IMR-90 (cell line): ENCODE data around the gene TRAPPC12. TPM values are rescaled to one million over a fixed set of nuclear protein-coding genes. Genes with fewer than 3 reads are reported as not detected.

ENCODE experiments used
- ATAC-seq: fragments of 200-7000 bp; cut with Tn5 transposase; 2 replicates; pipeline ENCODE4 v1.9.1; 2020; ENCODE audit warnings: low read depth, mild to moderate bottlenecking, moderate library complexity
- BruUV-seq: library from RNA; stranded (reverse); fragments of 400-500 nt; replicated peaks from 2 replicates; lab custom pipeline; 2021; lab: Mats Ljungman, UMichigan
- CTCF ChIA-PET: fragments of 300-600 bp; formaldehyde crosslinking; extraction: SDS; loops from one replicate; lab custom pipeline; 2021; ENCODE audit warnings: antibody characterized with exemption; lab: Yijun Ruan, JAX
- POLR2A ChIA-PET: fragments of 300-600 bp; sonication (Branson Sonifier 250); formaldehyde crosslinking; loops from one replicate; lab custom pipeline; 2022; ENCODE audit warnings: antibody characterized with exemption; ENCODE audit not compliant: unreplicated experiment; lab: Charles Lee
- DNase-seq: peaks from one replicate; pipeline ENCODE4 v3.0.0; 2013
- H2AFZ ChIP-seq: replicated peaks from 2 replicates; pipeline ENCODE3; 2013; ENCODE audit warnings: low read length, mild to moderate bottlenecking; ENCODE audit not compliant: poor library complexity
- H2AK5ac ChIP-seq: 2 replicates; pipeline ENCODE4 v1.6.1; 2013; ENCODE audit warnings: low read depth, low read length, inconsistent platforms
- H2AK9ac ChIP-seq: replicated peaks from 2 replicates; pipeline ENCODE3; 2013; ENCODE audit warnings: mild to moderate bottlenecking, low read depth, low read length, moderate library complexity; ENCODE audit not compliant: poor library complexity
- H2BK120ac ChIP-seq: 2 replicates; pipeline ENCODE4 v1.6.1; 2013; ENCODE audit warnings: low read depth, low read length, inconsistent platforms
- H2BK15ac ChIP-seq: 3 replicates; pipeline ENCODE4 v1.6.1; 2013; ENCODE audit warnings: low read depth, low read length, inconsistent platforms
- H2BK20ac ChIP-seq: 2 replicates; pipeline ENCODE4 v1.6.1; 2013; ENCODE audit warnings: low read depth, mild to moderate bottlenecking, inconsistent platforms, low read length, moderate library complexity
- H2BK5ac ChIP-seq: 2 replicates; pipeline ENCODE4 v1.6.1; 2013; ENCODE audit warnings: mild to moderate bottlenecking, low read depth, low read length, inconsistent platforms; ENCODE audit not compliant: poor library complexity, severe bottlenecking
- H3K14ac ChIP-seq: replicated peaks from 2 replicates; pipeline ENCODE4 v1.6.1; 2013; ENCODE audit warnings: low read depth, low read length, inconsistent platforms
- H3K18ac ChIP-seq: 2 replicates; pipeline ENCODE4 v1.6.1; 2013; ENCODE audit warnings: low read depth, low read length, control low read depth
- H3K23ac ChIP-seq: 2 replicates; pipeline ENCODE4 v1.6.1; 2013; ENCODE audit warnings: low read depth, low read length, inconsistent platforms
- H3K27ac ChIP-seq: 2 replicates; pipeline ENCODE4 v1.5.1; 2013; ENCODE audit warnings: mild to moderate bottlenecking, control low read depth, low read length; ENCODE audit not compliant: insufficient read depth
- H3K27me3 ChIP-seq: 2 replicates; pipeline ENCODE4 v1.6.1; 2013; ENCODE audit warnings: low read length; ENCODE audit not compliant: control insufficient read depth, insufficient read depth
- H3K36me3 ChIP-seq: 2 replicates; pipeline ENCODE4 v1.6.1; 2013; ENCODE audit warnings: low read length, mixed read lengths; ENCODE audit not compliant: control insufficient read depth, insufficient read depth
- H3K4ac ChIP-seq: 2 replicates; pipeline ENCODE4 v1.6.1; 2013; ENCODE audit warnings: low read depth, low read length, inconsistent platforms
- H3K4me1 ChIP-seq: 2 replicates; pipeline ENCODE4 v1.6.1; 2013; ENCODE audit warnings: low read length, mixed read lengths; ENCODE audit not compliant: control insufficient read depth, insufficient read depth
- H3K4me2 ChIP-seq: 2 replicates; pipeline ENCODE4 v1.6.1; 2013; ENCODE audit warnings: low read depth, mild to moderate bottlenecking, control low read depth, low read length, moderate library complexity
- H3K4me3 ChIP-seq: 2 replicates; pipeline ENCODE4 v1.5.1; 2013; ENCODE audit warnings: low read depth, mild to moderate bottlenecking, control low read depth, low read length, moderate library complexity; ENCODE audit not compliant: insufficient read depth
- H3K56ac ChIP-seq: 2 replicates; pipeline ENCODE4 v1.6.1; 2013; ENCODE audit warnings: low read length, inconsistent platforms; ENCODE audit not compliant: insufficient read depth; ENCODE audit errors: extremely low read depth
- H3K79me1 ChIP-seq, 2 experiments: 2 replicates each; pipeline ENCODE4 v1.6.1; 2013; ENCODE audit warnings: low read length in 2 of 2, inconsistent platforms in 1 of 2, low read depth in 1 of 2
- H3K9ac ChIP-seq: 2 replicates; pipeline ENCODE4 v1.6.1; 2013; ENCODE audit warnings: low read depth, low read length, control low read depth
- H3K9me1 ChIP-seq: 2 replicates; pipeline ENCODE4 v1.6.1; 2013; ENCODE audit warnings: low read length, inconsistent platforms; ENCODE audit not compliant: insufficient read depth
- H3K9me3 ChIP-seq: 2 replicates; pipeline ENCODE4 v1.6.1; 2013; ENCODE audit warnings: low read length; ENCODE audit not compliant: control insufficient read depth, insufficient read depth
- H4K20me1 ChIP-seq: 2 replicates; pipeline ENCODE4 v1.6.1; 2013; ENCODE audit warnings: low read length, inconsistent platforms; ENCODE audit not compliant: insufficient read depth
- H4K5ac ChIP-seq: 2 replicates; pipeline ENCODE4 v1.6.1; 2013; ENCODE audit warnings: mild to moderate bottlenecking, low read depth, low read length, control low read depth
- H4K8ac ChIP-seq, 2 experiments: 2 replicates each; pipeline ENCODE4 v1.6.1; 2013; ENCODE audit warnings: low read depth in 2 of 2, low read length in 2 of 2, control low read depth in 1 of 2, inconsistent platforms in 1 of 2
- H4K91ac ChIP-seq: 2 replicates; pipeline ENCODE4 v1.6.1; 2013; ENCODE audit warnings: low read depth, low read length, inconsistent platforms; ENCODE audit not compliant: insufficient read depth
- BHLHE40 ChIP-seq: fragments of 150-350 bp; IDR thresholded peaks from 2 replicates; pipeline ENCODE4 v1.6.1; 2016; ENCODE audit warnings: mild to moderate bottlenecking, low read depth, low read length
- CEBPB ChIP-seq: IDR thresholded peaks from 2 replicates; pipeline ENCODE4 v1.6.1; 2012; ENCODE audit warnings: low read depth, low read length, improper control_type of control experiment
- CHD1 ChIP-seq: IDR thresholded peaks from 2 replicates; pipeline ENCODE4 v1.6.1; 2012; ENCODE audit warnings: low read depth, low read length, improper control_type of control experiment
- CTCF ChIP-seq: conservative IDR thresholded peaks from 2 replicates; pipeline ENCODE4 v1.5.1; 2012; ENCODE audit warnings: mild to moderate bottlenecking, low read depth, low read length, improper control_type of control experiment
- ELK1 ChIP-seq: fragments of 150-350 bp; IDR thresholded peaks from 2 replicates; pipeline ENCODE4 v1.6.1; 2016; ENCODE audit warnings: low read depth, mild to moderate bottlenecking, low read length, moderate library complexity, borderline replicate concordance
- FOS ChIP-seq: fragments of 150-350 bp; IDR thresholded peaks from 2 replicates; pipeline ENCODE4 v1.6.1; 2016; ENCODE audit warnings: low read depth, low read length
- MAFK ChIP-seq: IDR thresholded peaks from 2 replicates; pipeline ENCODE4 v1.6.1; 2012; ENCODE audit warnings: low read depth, low read length, improper control_type of control experiment
- MAZ ChIP-seq: IDR thresholded peaks from 2 replicates; pipeline ENCODE4 v1.6.1; 2012; ENCODE audit warnings: low read depth, mild to moderate bottlenecking, low read length, improper control_type of control experiment, moderate library complexity, borderline replicate concordance
- NFE2L2 ChIP-seq: fragments of 150-350 bp; IDR thresholded peaks from 2 replicates; pipeline ENCODE4 v1.6.1; 2016; ENCODE audit warnings: low read depth, mild to moderate bottlenecking, low read length
- POLR2A ChIP-seq: IDR thresholded peaks from 2 replicates; pipeline ENCODE4 v1.6.1; 2012; ENCODE audit warnings: mild to moderate bottlenecking, low read depth, low read length
- RAD21 ChIP-seq: IDR thresholded peaks from 2 replicates; pipeline ENCODE4 v1.6.1; 2012; ENCODE audit warnings: low read length, improper control_type of control experiment
- RCOR1 ChIP-seq: IDR thresholded peaks from 2 replicates; pipeline ENCODE4 v1.6.1; 2012; ENCODE audit warnings: mild to moderate bottlenecking, low read length, improper control_type of control experiment; ENCODE audit not compliant: insufficient replicate concordance
- RFX5 ChIP-seq: IDR thresholded peaks from 2 replicates; pipeline ENCODE4 v1.8.0; 2012; ENCODE audit warnings: low read depth, mild to moderate bottlenecking, low read length, moderate library complexity
- SMC3 ChIP-seq: fragments of 150-350 bp; IDR thresholded peaks from 2 replicates; pipeline ENCODE4 v1.6.1; 2016; ENCODE audit warnings: low read depth, mild to moderate bottlenecking, antibody characterized with exemption, low read length, moderate library complexity
- USF2 ChIP-seq: fragments of 150-350 bp; IDR thresholded peaks from 2 replicates; pipeline ENCODE4 v1.6.1; 2017; ENCODE audit warnings: mild to moderate bottlenecking, antibody characterized with exemption, low read length, low read depth
- WGBS, 2 experiments: methylation state at CpG; one replicate each; pipeline versions ENCODE4 v1.1.5 to v1.1.7; 2013; ENCODE audit warnings: missing lambda C conversion rate in 2 of 2; ENCODE audit not compliant: insufficient read length in 1 of 2; ENCODE audit errors: extremely low coverage in 2 of 2; 5-methylcytosine and 5-hydroxymethylcytosine counted together
- dilution Hi-C: fragments of 300-500 bp; cut with HindIII; formaldehyde crosslinking; loops from one replicate; pipeline ENCODE4 v1.14.3; 2018; ENCODE audit warnings: low sequenced_read_pairs; ENCODE audit not compliant: unreplicated experiment
- in situ Hi-C: fragments of 300-500 bp; cut with MboI; formaldehyde crosslinking; loops from 3 replicates; pipeline ENCODE4 v1.14.3; 2019; ENCODE audit warnings: low sequenced_read_pairs, inconsistent platforms, mixed read lengths
- intact Hi-C: fragments of 100-400 bp; cut with micrococcal nuclease; formaldehyde crosslinking; loops from 2 replicates; pipeline ENCODE4 v1.10.0; 2022
- polyA plus RNA-seq, 3 experiments: library from polyadenylated mRNA; depleted of rRNA; stranded (reverse); fragments of >200 nt; gene quantifications; 2 replicates each; pipeline ENCODE4 v1.2.3, GENCODE V29; 2012; ENCODE audit warnings: low replicate concordance in 1 of 3
- total RNA-seq: library from RNA; depleted of rRNA; stranded (reverse); fragments of >200 nt; gene quantifications from 2 replicates; pipeline ENCODE4 v1.2.3, GENCODE V29; 2012

TRAPPC12 gene
- total and polyA plus RNA-seq, 2 of the 4 experiments (the other 2 are of a cell fraction): 25.8 to 69.9 TPM

- BruUV-seq: no TSS peak
- no peak for DNase-seq
- POLR2A ChIA-PET: no interaction called here
- TF ChIP-seq MAZ: no peak
- no peak for TF ChIP-seq FOS
- TF ChIP-seq RCOR1: no peak
- TF ChIP-seq BHLHE40: no peak
- no peak for TF ChIP-seq ELK1
- no peak for TF ChIP-seq RAD21
- TF ChIP-seq CTCF: no peak
- no peak for TF ChIP-seq SMC3
- no peak for TF ChIP-seq RFX5
- TF ChIP-seq MAFK: no peak
- no peak for TF ChIP-seq CHD1
- TF ChIP-seq POLR2A: no peak
- TF ChIP-seq CEBPB: no peak
- TF ChIP-seq USF2: no peak
- TF ChIP-seq NFE2L2: no peak
These were observed 109.6 kb downstream of the TRAPPC12 start for GRCh38 chr2:3488855-3489763.

More at GRCh38 chr2:3488855-3489763, 109.6 kb downstream of the TRAPPC12 start:
- Histone ChIP-seq H3K27ac (no peak overlapping the region), H3K23ac (no peak overlapping the region), H3K4ac (no peak overlapping the region), H2BK15ac (no peak overlapping the region; the same call in 2 of the 3 replicates), H4K20me1 (no peaks in the 10 kb centered on the region), H2AFZ (no peak overlapping the region), H3K9me3 (no peaks in the 10 kb centered on the region), H3K9ac (no peak overlapping the region), H4K5ac (no peak overlapping the region), H4K8ac (no peak overlapping the region), H2BK20ac (no peak overlapping the region), H3K27me3 (no peaks in the 10 kb centered on the region), H4K91ac (no peak overlapping the region), H3K4me1 (peaks cover 6% of the 10 kb centered on the region; the same call in 1 of the 2 replicates), H2AK9ac (no peak overlapping the region), H3K18ac (no peak overlapping the region), H3K36me3 (peaks cover 4% of the 10 kb centered on the region; the same call in 1 of the 2 replicates), H3K4me3 (no peak overlapping the region), H2BK120ac (no peak overlapping the region), H2BK5ac (no peak overlapping the region), H3K14ac (no peak overlapping the region), H2AK5ac (no peak overlapping the region), H3K4me2 (no peak overlapping the region), H3K56ac (no peak overlapping the region), H3K79me1 (no peaks in the 10 kb centered on the region), H3K9me1 (peaks cover 7% of the 10 kb centered on the region; the same call in 1 of the 2 replicates)
- in situ Hi-C loops: no loop called here
- dilution Hi-C loops: no loop called here
- 73% methylated on average over 8 of the region's 27 CpGs; no CpG with 5 or more reads in 1 of the 2 experiments for WGBS, 2 experiments
- CTCF ChIA-PET: no interaction called here
- no peak for ATAC-seq
- intact Hi-C loops: no loop called here
